G401 (cell line): ENCODE results near the gene DPYD. TPM values are rescaled to one million over a fixed set of nuclear protein-coding genes. Genes with fewer than 3 reads are reported as not detected.
A peak's percentile ranks its signal among the peaks of the same experiment; 100 is the strongest.

Experiments
- DNase-seq: peaks from one replicate; pipeline ENCODE4 v3.0.0-alpha.2; 2015; ENCODE audit warnings: low spot score
- in situ Hi-C: cut with HindIII; loops from 2 replicates; pipeline ENCODE4 v1.10.0; 2016; ENCODE audit warnings: low sequenced_read_pairs, mixed read lengths
- total RNA-seq: library from RNA; depleted of rRNA; stranded (reverse); fragments of >200 nt; shearing (Covaris generic); gene quantifications from 2 replicates; pipeline ENCODE4 v1.2.3, GENCODE V29; 2014

The DPYD gene
- total RNA-seq, 1 experiment from 2014 or later = not detected

DNA sequence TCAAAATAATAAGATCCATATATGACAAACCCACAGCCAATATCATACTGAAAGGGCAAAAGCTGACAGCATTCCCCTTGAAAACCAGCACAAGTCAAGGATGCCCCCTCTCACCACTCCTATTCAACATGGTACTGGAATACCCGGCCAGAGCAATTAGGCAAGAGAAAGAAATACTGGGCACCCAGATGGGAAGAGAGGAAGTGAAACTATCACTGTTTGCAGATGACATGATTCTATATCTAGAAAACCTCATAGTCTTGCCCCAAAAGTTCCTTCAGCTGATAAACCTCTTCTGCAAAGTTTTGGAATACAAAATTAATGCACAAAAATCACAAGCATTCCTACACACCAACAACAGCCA is 756.6 kb downstream of the DPYD start:
- in situ Hi-C loops = no loop called here
- DNase-seq = no peak

- no peak for DNase-seq
- in situ Hi-C loops = no loop called here
Measured at GRCh38 chr1:97163591-97164275, 757.1 kb downstream of the DPYD start.

- DNase-seq = no peak
- in situ Hi-C loops = no loop called here
Measured at GRCh38 chr1:97160818-97161217, 760.0 kb downstream of the DPYD start.

DNA sequence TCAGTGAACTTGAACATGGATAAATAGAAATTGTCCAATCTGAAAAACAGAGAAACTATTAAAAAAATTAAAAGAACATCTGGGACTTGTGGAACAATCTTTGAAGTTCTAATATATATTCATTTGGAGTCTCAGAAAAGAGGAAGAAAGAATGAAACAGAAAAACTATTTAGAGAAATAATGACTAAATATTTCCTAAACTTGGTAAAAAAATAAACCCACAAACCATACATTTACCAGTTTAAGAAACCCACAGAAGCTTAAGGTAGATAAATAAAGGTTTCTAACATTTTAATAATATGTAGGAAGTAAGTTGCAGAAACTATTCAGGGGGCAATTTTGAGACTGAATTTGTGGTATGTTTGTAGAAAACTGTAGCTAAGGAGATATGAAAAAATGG is 761.5 kb downstream of the DPYD start:
- in situ Hi-C loops = no loop called here
- no peak for DNase-seq

DNA sequence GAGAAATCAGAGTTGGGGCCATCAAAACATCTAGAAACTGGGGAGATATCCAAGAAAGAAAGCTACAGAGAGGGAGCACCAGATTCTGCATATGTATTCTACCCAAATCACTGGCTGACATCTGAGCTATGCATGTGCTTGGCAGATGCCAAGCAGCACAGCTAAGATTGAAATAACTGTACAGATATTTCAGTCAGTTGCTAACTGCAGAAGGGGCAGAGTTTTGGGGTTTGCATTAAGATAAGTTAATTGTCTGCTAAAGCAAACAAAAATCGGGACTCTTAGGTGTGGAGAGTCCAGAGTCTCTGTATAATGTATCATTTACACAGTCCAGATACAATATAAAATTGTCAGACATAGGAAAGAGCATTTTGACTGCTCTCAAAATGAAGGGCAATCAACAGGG is 762.1 kb downstream of the DPYD start:
- no peak for DNase-seq

DNA sequence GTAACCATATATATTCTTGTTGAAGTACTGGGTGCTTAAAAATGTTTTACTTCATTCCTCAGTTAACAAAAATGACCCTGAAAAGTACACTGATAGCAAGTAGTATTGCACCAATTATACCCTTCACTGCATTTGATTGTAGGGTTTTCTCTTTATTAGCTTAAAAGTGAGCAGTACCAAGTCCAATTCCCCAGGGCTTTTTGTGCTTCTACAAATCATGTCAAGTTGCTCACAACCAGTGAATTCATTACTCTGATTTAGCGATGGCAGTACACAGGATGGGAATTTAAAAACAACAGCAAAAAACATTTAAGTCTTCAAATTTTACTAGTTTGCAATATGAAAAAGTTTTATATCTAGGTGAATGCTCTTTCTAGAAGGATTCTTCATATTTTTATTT is 762.8 kb downstream of the DPYD start:
- no peak for DNase-seq
- in situ Hi-C loops = no loop called here

More for the DNA sequence above, 762.1 kb downstream of the DPYD start:
- in situ Hi-C loops = no loop called here

GRCh38 chr1:97151651-97152050 is 769.2 kb downstream of the DPYD start:
- no peak for DNase-seq
- in situ Hi-C loops = no loop called here

GRCh38 chr1:97145321-97145956 is 775.4 kb downstream of the DPYD start:
- in situ Hi-C loops = no loop called here
- DNase-seq = peak; percentile 10

GRCh38 chr1:97144527-97144926 is 776.3 kb downstream of the DPYD start:
- in situ Hi-C loops = no loop called here

GRCh38 chr1:97143236-97143882 is 777.5 kb downstream of the DPYD start:
- DNase-seq = no peak
- in situ Hi-C loops = no loop called here

More at GRCh38 chr1:97144527-97144926, 776.3 kb downstream of the DPYD start:
- no peak for DNase-seq

GRCh38 chr1:97140611-97141010 is 780.2 kb downstream of the DPYD start:
- DNase-seq = no peak
- in situ Hi-C loops = no loop called here

GRCh38 chr1:97139512-97139911 is 781.3 kb downstream of the DPYD start:
- DNase-seq = no peak

DNA sequence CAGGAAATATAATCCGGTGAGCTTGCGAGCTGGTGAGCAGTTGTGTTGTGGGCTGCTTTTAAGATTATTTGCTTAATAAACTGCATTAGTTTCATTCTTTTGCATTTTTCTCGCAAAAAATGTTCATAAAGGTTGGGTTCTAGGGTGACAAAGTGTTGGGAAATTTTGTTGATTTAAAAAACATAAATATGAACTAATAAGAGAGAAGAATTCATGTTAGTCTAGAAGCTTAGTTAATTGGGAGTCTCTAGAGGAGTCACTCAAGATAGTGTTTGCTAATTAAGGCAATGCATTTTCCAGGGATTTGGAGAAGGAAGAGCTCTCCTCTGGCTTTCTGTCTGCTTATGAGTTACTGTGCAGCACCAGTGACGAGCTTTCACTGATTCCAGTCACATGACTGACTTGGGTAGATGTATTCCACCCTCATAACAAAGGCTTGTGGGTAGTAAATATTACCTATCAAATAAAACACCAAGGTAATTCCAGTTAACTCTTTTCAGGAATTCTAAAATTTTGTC is 782.3 kb downstream of the DPYD start:
- in situ Hi-C loops = no loop called here
- no peak for DNase-seq

More at GRCh38 chr1:97139512-97139911, 781.3 kb downstream of the DPYD start:
- in situ Hi-C loops = no loop called here

DNA sequence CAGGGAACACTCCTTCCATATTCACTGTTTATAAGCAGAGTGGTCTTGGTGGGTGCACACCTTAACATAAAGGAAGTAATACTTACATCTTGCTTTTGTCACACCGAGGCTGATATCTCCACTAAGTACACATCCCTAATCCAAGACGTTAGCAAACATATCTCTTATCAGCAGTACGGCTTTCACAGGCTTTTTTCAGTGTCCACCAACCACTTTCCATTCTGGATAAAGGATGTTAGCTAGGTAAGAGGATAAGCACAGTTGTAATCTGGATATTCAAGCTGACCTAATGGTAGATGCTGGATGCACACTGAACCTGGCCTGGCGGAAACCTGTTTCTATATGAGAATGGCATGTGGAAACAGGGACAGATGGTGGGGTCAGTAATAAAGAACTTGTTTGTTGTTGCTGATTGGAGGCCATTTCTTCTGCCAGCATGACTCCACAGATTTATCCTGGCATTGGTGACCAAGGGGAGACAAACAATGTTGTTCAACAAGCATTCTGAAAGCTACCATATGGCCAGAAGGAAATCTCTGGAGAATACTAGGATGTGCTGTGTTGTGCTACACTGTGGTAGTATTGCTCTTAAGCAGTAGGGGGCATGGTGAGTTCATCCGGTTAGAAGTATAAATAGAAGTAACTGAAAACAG is 782.8 kb downstream of the DPYD start:
- peak; percentile 9 for DNase-seq
- in situ Hi-C loops = no loop called here

DNA sequence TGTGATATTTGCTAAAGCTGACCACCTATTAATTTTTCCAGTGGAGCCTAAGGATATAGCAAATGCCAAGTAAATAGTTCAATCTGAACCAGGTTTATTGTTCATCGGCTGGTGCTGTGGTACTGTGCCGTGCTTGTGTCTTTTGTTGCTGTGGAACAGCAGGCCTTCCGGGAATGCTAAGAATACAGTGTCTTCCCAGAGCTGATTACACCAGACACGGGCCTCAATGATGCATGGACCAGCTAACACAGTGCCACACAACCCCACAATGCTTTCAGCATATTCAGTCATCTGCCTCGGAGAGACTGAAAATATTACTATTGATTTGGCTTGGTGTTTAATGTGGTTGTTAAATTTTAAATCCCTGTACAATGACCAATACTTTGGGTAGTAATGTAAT is 783.8 kb downstream of the DPYD start:
- in situ Hi-C loops = no loop called here
- DNase-seq = no peak

DNA sequence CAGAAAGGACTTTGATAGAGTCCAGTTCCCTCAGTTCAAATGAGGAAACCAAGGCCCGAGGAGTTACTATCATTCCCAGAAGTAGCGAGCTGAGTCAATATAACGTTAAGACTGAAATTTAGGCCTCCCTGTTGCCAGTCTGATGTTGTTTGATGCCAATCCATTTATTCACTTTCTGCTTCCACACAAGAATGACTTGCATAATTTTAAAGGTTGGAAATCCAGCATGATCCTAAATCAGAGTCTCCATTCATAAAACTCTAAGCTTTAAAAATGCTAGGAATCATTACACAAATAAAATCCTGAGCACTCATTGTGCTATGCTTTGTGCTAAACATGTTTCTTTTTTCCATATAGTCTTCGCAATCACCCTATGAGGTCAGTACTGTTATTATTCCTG is 784.9 kb downstream of the DPYD start:
- in situ Hi-C loops = no loop called here
- no peak for DNase-seq

GRCh38 chr1:97128426-97128825 is 792.4 kb downstream of the DPYD start:
- DNase-seq = no peak
- in situ Hi-C loops = no loop called here

GRCh38 chr1:97123717-97124431 is 797.0 kb downstream of the DPYD start:
- in situ Hi-C loops = no loop called here
- no peak for DNase-seq

- in situ Hi-C loops = no loop called here
- DNase-seq = no peak
Measured at GRCh38 chr1:97120806-97121205, 800.0 kb downstream of the DPYD start.
